Thyroid gland (tissue), 4 donors: Measurements from ENCODE around the gene TOP1. TPM values are rescaled to one million over a fixed set of nuclear protein-coding genes. Genes with fewer than 3 reads are reported as not detected.
A peak's percentile ranks its signal among the peaks of the same experiment; 100 is the strongest.

Experiments
- DNase-seq, 2 donors: peaks; one replicate each; pipeline ENCODE4 v3.0.0-alpha.2; 2019
- H3K27ac ChIP-seq, 3 donors: fragments of 200-600 bp; sonication (generic); 1 replicate in 2 of 3; 2 replicates in 1 of 3; pipeline ENCODE4 v1.5.1; 2016 to 2019; ENCODE audit warnings: mild to moderate bottlenecking in 1 of 3, moderate library complexity in 1 of 3
- H3K27me3 ChIP-seq: fragments of 200-600 bp; sonication (generic); one replicate; pipeline ENCODE4 v1.5.1; 2019
- H3K36me3 ChIP-seq, 2 donors: fragments of 200-600 bp; sonication (generic); one replicate each; pipeline ENCODE4 v1.5.1; 2016 to 2019
- H3K4me1 ChIP-seq, 2 donors: fragments of 200-600 bp; sonication (generic); one replicate each; pipeline ENCODE4 v1.5.1; 2017 to 2019
- H3K4me3 ChIP-seq, 3 donors: fragments of 200-600 bp; sonication (generic); replicated peaks in 1 of 3; 1 replicate in 2 of 3; 2 replicates in 1 of 3; pipeline ENCODE4 v1.5.1; 2016; ENCODE audit warnings: mild to moderate bottlenecking in 1 of 3
- H3K9me3 ChIP-seq: fragments of 200-600 bp; sonication (generic); one replicate; pipeline ENCODE4 v1.5.1; 2017
- CTCF ChIP-seq, 6 experiments: fragments of 200-600 bp in 3 of 6; fragments of 450-650 bp in 3 of 6; sonication (generic) in 3 of 6; IDR thresholded peaks; one replicate each; pipeline ENCODE4 v1.5.1; 2016 to 2019; ENCODE audit warnings: antibody characterized with exemption in 6 of 6, mild to moderate bottlenecking in 2 of 6, inconsistent platforms in 1 of 6, moderate library complexity in 1 of 6
- POLR2A ChIP-seq, 2 donors: fragments of 450-650 bp; IDR thresholded peaks; one replicate each; pipeline ENCODE4 v1.6.1; 2017; ENCODE audit warnings: antibody characterized with exemption in 2 of 2, mild to moderate bottlenecking in 2 of 2, moderate library complexity in 1 of 2
- WGBS, 2 donors: methylation state at CpG; one replicate each; pipeline ENCODE4 v1.1.5; 2017; 5-methylcytosine and 5-hydroxymethylcytosine counted together
- intact Hi-C: fragments of 100-400 bp; cut with DNase I; formaldehyde crosslinking; loops from one replicate; pipeline ENCODE4 v1.15.1; 2023
- total RNA-seq, 4 donors: library from RNA; depleted of rRNA; stranded (reverse); fragments of >200 nt; gene quantifications; one replicate each; pipeline ENCODE4 v1.2.3, GENCODE V29; 2016

The TOP1 gene
- total RNA-seq, 4 donors from 2014 or later = 31.3 to 46.3 (median 41.4) TPM

GRCh38 chr20:41074441-41074840 is 45.8 kb downstream of the TOP1 start:
- TF ChIP-seq POLR2A (IDR thresholded peaks at IDR 0.05) (no peak), CTCF (IDR thresholded peaks at IDR 0.05) (no peak)
- Histone ChIP-seq H3K27ac (peak overlapping the region in 1 of 3 donors; percentile 38), H3K36me3 (peaks cover 0 to 5% of the 10 kb centered on the region in 2 donors), H3K27me3 (no peaks in the 10 kb centered on the region), H3K4me3 (no peak overlapping the region), H3K9me3 (no peaks in the 10 kb centered on the region), H3K4me1 (peaks cover 21 to 71% of the 10 kb centered on the region in 2 donors)
- DNase-seq = no peak
- intact Hi-C loops = no loop called here

- WGBS, 2 donors = 92% methylated on average over 4 of the region's 4 CpGs
- DNase-seq = no peak
- H3K4me1 ChIP-seq = peaks cover 21 to 57% of the 10 kb centered on the region in 2 donors
- H3K4me3 ChIP-seq = no peak overlapping the region
- no peaks in the 10 kb centered on the region for H3K9me3 ChIP-seq
- H3K36me3 ChIP-seq = peaks cover 0 to 5% of the 10 kb centered on the region in 2 donors
- peak overlapping the region in 2 of 3 donors; percentile 17 to 53 for H3K27ac ChIP-seq
- intact Hi-C loops = no loop called here
- no peaks in the 10 kb centered on the region for H3K27me3 ChIP-seq
- TF ChIP-seq POLR2A (IDR thresholded peaks at IDR 0.05) = no peak
- TF ChIP-seq CTCF (IDR thresholded peaks at IDR 0.05) = no peak
Measured at GRCh38 chr20:41076776-41077175, 48.2 kb downstream of the TOP1 start.

GRCh38 chr20:41078329-41078728 is 49.7 kb downstream of the TOP1 start:
- Histone ChIP-seq H3K4me1 (peaks cover 19 to 43% of the 10 kb centered on the region in 2 donors), H3K27me3 (no peaks in the 10 kb centered on the region), H3K27ac (peak overlapping the region; percentile 53 to 73 (median 58)), H3K36me3 (peaks cover 0 to 5% of the 10 kb centered on the region in 2 donors), H3K4me3 (no peak overlapping the region), H3K9me3 (no peaks in the 10 kb centered on the region)
- TF ChIP-seq POLR2A (IDR thresholded peaks at IDR 0.05) = no peak
- TF ChIP-seq CTCF (IDR thresholded peaks at IDR 0.05) = peak in 5 of 6 experiments; percentile 37 to 80 (median 67)
- DNase-seq = peak; percentile 23 to 29
- intact Hi-C loops = no loop called here

- Histone ChIP-seq H3K27me3 (no peaks in the 10 kb centered on the region), H3K9me3 (no peaks in the 10 kb centered on the region), H3K4me3 (no peak overlapping the region), H3K36me3 (peaks cover 0 to 5% of the 10 kb centered on the region in 2 donors), H3K4me1 (peaks cover 19 to 43% of the 10 kb centered on the region in 2 donors), H3K27ac (peak overlapping the region in 2 of 3 donors; percentile 53 to 73)
- intact Hi-C loops = no loop called here
- TF ChIP-seq POLR2A (IDR thresholded peaks at IDR 0.05) = no peak
- no peak for TF ChIP-seq CTCF (IDR thresholded peaks at IDR 0.05)
- 91 to 94% methylated on average over 2 of the region's 2 CpGs for WGBS, 2 donors
- no peak for DNase-seq
Measured at GRCh38 chr20:41079066-41079465, 50.4 kb downstream of the TOP1 start.

- H3K4me3 ChIP-seq = no peak overlapping the region
- H3K27me3 ChIP-seq = no peaks in the 10 kb centered on the region
- intact Hi-C loops = no loop called here
- H3K36me3 ChIP-seq = peaks cover 3 to 5% of the 10 kb centered on the region in 2 donors
- no peak for DNase-seq
- TF ChIP-seq POLR2A (IDR thresholded peaks at IDR 0.05) (no peak), CTCF (IDR thresholded peaks at IDR 0.05) (no peak)
- H3K4me1 ChIP-seq = peaks cover 12 to 26% of the 10 kb centered on the region in 2 donors
- no peak overlapping the region for H3K27ac ChIP-seq
- no peaks in the 10 kb centered on the region for H3K9me3 ChIP-seq
- WGBS, 2 donors = 78 to 85% methylated on average over 2 of the region's 2 CpGs
Measured at GRCh38 chr20:41080866-41081265, 52.2 kb downstream of the TOP1 start.
